HG02642 (cell line): ENCODE data around the gene CMTM5.
A peak's percentile ranks its signal among the peaks of the same experiment; 100 is the strongest.

Source experiments
- ATAC-seq: cut with Tn5 transposase; IDR thresholded peaks from one replicate; pipeline ENCODE4 v1.9.1; 2021; ENCODE audit warnings: mild to moderate bottlenecking; ENCODE audit not compliant: unreplicated experiment, poor library complexity

CMTM5 gene, protein sequence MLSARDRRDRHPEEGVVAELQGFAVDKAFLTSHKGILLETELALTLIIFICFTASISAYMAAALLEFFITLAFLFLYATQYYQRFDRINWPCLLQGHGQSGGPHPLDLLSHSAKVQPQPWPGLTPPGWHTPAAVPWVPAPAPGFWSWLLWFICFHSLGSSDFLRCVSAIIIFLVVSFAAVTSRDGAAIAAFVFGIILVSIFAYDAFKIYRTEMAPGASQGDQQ

DNA sequence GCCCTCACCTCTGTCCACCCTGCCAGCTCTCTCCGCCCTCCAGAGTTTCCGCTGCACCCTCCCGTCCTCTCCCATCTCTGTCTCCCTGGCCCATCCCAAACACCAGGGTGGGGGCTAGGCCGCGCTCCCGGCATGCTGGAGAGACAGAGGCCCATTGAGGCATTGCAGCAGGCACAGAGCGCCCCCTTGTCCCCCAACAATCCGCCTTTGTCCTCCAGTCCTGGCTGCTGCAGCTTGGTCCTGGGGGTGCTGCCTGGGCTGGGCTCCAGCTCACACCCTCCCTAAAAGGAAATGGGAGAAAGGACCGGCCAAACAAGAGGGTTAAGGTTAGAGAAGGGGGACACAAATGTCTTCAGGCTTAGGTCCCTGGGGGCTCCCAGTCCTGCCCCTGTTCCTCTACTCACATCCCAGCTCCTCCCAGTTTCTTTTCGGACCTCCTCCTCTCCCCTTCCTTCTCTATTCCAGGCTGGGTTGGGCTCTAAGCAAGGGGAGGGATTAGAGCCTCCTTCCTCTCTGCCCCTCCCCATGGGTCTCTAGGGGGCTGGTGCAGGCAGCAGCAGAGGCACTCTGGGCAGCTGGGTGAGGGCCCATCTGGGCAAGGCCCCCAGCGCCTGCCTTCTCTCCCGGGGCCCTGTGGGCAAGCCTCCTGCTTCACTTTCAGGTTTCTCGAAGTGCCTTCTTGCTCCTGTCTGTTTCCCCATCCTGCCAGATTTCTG lies at the start of gene CMTM5:
CMTM5 (plus strand) TSS at position 565 of the 716 bp plus-strand sequence. CDS start 206 bp downstream, outside the sequence.
- ATAC-seq = no peak

DNA sequence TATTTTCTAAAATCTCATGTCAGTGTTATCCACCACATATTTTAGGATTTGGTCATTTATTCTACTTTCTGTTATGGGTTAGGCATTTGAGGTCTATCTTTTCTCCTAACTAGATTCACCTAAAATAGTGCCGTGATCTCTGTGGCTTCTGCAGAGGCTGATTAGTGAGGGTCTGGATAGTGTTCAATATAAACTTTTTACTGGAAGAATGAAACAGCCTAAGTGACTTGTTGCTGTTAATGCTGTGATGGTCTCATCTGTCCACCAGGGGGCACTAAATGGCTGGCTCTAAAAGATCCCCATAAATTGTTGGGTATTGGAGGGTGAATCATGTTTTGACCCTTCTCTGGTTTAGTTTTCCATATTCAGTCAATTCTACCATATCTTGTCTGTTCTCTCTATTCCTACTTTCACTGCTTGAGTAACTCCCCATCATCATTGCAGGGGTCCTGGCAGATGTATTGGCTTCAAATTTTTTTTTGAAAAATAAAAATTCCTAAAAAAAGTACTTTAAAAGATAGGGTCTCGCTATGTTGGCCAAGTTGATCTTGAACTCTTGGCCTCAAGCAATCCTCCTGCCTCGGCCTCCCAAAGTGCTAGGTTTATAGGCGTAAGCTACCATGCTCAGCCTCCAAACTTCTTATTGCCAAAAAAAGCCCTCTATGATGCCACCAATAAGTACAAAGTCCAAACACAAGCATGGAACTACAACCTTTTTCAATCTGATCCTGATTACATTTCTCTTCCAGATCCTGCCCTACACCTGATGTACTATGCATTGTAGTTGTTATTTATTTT lies 48.7 kb upstream of the CMTM5 start:
- peak; percentile 58 for ATAC-seq

DNA sequence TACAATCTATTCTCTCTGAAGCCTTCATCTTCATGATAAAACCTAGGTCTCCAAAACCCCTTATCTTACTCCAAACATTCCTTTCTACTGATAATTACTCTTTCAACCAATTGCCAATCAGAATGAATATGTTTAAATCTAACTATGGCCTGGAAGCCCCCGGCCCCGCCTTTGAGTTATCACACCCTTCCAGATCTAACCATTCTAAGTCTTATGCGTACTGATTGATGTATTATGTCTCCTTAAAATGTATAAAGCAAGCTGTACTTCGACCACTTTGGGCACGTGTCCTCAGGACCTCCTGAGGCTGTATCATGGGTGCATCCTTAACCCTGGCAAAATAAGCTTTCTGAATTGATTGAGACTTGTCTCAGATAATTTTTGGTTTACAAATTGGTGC lies 41.2 kb upstream of the CMTM5 start:
- no peak for ATAC-seq

DNA sequence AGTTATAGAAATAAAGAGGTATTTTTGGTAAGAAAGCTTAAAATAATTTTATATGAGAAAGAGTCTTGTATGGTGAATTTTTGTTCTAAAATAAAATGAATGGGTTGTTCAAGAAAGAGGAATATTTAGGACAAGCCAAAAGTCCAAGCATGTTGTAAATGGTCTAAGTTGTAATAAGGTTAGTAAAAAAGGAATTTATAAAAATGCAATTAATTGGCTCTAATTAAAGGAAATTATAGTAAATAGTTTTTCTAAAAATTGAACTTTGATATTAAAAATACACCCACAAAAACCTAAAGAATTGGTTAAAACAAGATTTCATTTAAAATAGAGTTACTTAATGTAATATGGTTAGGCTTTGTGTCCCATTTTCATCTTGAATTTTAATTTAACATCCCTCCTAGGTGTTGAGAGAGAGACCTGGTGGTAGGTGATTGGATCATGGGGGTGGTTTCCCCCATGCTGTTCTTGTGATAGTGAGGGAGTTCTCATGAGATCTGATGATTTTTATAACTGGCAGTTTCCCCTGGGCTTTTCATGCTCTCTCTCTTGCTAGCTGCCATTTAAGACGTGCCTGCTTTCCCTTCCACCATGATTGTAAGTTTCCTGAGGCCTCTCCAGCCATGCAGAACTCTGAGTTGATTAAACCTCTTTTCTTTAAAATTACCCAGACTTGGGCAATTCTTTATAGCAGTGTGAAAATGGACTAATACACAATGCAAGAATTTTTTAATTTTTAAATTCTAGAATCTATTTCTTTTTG lies 37.2 kb upstream of the CMTM5 start:
- ATAC-seq = no peak

DNA sequence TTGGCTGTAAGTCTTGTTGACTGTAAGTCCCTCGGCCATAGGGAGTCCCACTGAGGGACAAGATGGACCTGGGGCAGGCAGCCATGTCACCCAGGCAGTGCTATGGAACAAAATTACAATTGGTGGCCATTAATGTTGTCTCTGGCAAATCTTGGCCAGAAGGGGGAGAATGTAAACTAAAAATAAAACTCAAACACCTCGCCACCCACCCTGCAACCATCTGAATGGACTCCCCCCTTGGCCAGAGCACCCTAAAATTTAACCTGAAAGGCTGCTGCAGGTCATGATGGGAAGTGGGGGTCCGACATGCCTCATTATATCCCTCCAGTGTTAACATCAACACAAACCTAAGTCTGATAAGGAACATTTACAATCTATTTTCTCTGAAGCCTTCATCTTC lies 32.4 kb upstream of the CMTM5 start:
- no peak for ATAC-seq

DNA sequence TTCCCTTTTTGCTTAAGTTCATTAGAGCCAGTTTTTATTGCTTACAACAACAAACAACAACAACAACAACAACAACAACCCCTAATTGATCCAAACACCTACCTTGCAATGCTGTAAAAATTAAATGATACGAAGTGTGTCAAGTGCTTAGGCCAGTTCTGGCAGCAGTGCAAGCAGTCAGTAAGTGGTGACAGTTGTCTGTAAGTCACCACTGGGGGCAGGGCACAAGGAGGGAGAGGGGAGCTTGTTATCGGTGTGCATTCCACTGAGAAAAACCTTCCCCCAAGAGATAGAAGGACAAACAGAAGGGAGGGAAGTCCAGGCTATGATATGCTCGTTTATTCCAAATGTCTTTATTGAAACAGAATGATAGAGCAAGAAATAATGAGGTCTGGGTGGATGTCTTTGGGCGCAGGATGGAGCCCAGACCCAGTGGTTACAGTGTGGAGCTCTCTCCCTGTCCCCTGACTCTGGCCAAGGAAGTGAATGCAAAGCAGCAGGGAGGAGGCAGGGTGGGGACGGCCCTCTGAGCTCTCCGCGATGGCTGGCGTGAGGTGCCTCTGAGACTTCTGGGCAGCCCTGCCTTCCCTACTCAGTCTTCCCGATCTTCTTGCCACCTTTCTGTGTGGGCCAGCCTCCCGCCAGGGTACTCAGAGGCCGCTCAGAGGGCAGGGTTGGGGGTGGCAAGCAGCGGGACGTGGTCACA lies 30.7 kb upstream of the CMTM5 start:
- ATAC-seq = no peak

DNA sequence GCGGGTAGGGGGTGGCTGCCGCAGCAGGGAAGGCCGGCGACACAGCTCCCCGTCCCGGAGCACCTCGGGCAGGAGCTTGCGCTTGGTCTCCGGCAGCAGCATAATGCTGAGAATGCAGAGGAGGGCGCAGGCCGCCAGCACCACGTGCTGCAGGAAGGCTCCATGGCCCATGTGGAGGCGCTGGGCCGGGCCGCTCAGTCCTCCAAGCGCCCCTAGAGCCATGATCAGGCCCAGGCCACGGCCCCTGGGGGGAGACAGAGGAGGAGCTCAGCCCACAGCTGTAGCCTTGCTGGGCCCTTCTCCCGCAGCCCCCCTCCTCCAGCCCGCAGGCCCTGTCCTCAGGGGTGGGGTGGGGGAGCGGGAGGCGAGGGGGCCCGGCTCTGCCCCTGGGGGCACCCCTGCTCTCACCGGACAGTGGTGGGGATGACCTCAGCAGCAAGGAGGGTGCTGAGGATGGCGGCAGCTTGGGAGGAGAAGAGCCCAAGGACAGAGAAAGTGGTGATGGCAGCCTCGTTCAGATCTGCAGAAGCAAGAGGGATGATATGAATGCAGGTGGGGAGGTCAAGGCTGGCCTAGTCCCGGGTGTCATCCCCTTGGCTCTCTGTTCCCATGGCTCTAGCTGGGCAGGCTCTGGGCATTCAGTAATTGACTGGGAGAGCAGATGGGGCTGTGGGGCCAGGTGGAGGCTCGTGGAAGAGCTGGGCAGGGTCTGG lies 30.0 kb upstream of the CMTM5 start:
- no peak for ATAC-seq

DNA sequence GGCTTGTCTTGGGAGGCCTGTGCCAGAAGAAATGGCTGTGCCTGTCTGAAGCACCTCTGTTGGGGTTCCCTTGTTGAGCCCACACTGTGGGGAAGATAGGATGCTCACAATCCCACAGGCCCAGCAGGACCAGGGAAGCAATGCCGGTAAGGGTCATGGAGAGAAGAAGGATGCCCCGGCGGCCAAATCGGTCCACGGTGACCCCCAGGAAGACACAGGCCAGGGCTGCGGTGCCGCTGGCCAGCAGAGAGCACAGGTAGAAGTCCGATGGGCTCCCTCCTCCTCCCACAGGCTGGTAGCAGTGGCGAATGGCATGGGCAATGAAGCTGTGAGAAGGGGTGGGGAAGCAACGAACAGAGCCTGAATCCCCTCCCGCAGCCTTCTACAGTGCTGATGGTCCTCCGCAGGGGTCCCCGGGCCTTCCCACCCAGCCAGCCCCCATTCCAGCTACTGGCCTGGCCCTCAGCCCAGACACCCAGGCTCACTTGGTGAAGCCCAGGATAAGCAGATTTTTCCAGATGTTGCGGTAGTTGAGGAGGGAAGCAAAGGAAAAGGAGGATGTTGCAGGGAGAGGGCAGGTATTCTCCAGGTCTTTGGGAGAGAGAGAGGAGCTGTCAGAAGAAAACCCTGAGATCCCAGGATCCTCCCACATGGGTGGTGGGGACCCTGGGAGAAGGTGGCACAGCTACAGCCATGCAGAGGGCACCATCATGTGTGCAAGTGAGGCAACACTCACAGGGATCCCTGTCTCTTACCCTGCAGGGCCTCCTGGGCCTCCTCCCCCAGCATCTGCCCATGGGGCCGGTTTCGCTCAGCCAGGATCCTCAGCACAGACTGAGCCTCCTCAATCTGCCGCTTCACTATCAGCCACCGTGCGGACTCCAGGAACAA lies 29.2 kb upstream of the CMTM5 start:
- no peak for ATAC-seq

DNA sequence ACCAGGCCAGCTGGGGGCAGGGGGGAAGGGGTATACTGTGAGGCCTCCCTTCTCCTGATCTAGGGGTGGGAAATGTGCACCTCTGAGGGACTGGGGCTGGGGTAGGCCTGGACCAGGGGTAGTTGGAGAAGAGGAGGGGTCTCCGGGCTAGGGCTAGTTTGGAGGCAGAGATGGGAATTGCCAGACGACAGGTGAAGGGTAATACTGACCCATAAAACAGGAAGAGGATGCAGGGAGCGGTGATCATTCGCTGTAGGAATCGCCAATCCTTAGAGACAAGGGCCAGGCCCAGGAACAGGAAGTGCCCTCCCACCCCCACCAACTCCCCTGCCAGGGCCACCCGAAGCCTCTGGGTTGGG lies 28.6 kb upstream of the CMTM5 start:
- ATAC-seq = no peak

DNA sequence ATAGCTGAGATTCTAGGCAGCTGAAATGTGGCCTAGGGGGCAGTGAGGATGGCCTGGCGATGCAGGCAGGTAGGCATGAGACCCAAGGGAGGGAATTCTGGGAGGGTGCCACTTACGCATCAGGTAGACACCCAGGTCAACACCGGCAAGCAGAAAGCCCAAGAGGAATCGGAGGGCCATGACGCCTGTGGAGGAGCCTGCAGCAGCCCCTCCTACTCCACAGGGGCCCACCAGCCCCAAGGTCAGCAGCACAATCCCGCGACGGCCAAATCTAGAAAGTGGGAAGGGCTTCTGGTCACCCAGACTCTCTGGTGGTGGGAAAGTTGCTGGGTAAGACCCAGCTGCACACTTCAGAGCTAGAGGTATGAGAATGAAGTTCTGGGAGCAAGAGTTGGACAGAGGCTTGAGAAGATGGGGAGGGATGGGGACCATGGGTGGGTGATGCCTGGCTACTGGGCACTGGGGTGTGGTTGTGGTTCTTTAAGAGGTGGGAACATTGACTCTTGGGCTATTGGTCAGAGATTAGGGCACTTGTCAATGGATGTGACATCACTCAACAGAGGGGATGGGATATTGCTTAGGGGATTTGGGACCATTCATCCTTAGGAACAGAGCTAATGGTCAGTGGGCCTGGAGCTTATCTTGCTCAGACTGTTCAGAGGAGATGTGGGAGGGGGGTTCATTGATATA lies 27.5 kb upstream of the CMTM5 start:
- no peak for ATAC-seq

DNA sequence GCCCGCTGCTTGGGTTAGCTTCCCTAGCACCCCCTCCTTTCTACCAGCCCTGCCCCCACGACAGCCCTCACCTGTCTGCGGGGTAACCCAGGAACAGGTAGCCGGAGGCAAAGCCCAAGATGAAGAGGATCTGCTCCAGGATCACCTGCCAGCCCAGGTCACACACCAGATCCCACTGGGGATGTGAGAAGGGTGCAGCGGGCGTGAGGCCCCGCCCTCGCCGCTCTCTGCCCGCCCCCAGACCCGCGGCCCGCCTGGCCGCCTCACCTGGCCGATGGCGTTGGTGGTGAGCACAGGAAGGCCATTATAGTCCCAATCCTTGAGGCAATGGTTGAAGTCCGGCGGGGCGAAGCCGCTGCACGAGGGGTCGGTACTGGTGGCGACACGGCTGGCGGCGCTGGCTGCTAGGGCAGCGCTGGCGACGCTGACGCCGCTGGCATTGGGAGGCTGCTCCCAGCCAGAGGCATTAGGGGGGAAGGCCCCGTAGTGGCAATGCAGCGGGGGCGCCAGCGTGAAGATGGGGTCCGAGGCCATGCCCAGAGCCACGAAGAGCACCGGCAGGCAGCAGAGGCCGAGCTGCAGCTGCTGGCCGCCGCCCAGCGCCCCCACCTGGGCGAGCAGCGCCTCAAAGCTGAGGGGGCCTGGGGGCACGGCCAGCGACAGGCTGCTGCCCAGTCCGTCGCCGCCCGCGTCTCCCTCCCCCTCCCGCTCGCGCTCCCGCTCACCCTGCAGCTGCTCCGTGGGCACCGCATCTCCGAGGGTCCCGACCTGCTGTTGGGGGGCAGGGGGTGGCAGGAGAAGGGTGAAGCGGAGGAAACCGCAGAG lies 25.0 kb upstream of the CMTM5 start:
- ATAC-seq = no peak

DNA sequence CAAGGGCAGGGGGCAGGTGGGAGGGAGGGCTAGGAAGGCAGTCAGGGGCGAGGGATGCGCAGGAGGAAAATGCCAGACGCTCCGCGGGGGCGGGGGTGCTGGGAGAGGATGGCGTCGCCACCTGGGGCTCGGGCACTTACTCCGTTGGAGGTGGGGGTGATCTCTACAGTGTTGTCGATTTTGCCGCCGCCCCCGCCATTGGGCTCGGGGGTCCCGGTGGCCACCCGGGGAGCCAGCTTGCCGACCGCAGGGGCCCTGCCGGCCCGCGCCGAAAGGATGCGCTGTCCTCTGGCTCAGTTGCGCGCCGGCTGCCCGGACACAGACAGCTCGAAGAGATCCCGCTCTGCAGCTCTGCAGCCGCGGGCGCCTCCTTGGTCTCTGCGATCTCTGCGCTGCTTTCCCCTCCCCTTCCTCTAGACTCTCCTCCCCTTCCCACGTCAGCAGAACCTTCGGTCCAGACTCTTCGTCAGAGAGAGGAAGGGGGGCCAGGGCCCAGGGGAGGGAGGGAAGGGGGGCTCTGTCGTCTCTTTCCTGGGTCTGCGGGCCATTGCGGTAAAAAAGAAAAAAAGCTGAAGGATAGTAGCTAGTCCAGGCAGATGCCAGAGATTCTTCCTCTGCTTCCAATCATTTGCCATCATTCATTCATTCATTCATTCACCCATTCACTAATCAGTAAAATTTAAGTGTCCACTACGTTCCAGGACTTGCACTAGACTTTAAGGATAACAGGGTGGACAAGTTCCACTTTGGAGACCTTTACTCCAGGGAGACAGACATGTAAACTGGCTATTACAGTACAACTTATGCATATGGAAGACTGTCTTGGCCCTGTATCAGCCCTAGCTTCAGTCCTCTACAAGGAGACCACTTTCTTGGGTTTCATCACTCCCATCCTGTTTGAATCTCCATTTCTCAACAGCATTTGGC lies 24.1 kb upstream of the CMTM5 start, which contains the start of gene SLC22A17:
SLC22A17 (minus strand) TSS at position 382 of the 927 bp plus-strand sequence.
- no peak for ATAC-seq

DNA sequence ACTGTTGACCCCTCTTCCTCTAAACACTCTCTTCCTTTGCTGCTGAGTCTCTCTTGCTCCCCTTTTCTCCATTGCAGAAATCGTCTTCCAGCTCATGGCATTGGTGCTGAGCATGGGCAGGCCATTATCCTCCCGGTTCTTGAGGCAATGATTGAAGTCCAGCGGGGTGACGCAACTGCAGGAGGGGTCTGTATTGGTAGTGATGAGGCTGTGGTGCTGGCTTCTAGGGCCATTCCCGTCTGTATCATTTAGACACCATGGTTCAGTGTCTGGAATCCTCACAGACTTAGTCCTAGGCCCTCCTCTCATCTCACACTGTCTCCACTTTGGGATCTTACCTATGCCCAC lies 23.4 kb upstream of the CMTM5 start:
- no peak for ATAC-seq

DNA sequence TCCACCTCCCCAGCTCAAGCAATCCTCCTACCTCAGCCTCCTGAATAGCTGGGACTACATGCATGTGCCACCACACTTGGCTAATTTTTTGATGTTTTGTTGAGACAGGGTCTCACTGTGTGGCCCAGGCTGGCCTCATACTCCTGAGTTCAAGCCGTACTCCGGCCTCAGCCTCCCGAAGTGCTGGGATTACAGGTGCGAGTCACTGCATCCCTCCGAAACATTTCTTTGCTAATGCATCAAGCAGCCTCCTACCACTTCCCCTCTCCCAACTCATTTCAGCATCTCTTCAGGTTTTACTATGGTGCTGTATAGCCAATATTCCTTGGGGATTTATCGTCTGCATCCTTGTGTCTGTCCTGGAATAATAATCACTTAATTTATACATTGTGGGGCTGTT lies 21.9 kb upstream of the CMTM5 start:
- no peak for ATAC-seq

DNA sequence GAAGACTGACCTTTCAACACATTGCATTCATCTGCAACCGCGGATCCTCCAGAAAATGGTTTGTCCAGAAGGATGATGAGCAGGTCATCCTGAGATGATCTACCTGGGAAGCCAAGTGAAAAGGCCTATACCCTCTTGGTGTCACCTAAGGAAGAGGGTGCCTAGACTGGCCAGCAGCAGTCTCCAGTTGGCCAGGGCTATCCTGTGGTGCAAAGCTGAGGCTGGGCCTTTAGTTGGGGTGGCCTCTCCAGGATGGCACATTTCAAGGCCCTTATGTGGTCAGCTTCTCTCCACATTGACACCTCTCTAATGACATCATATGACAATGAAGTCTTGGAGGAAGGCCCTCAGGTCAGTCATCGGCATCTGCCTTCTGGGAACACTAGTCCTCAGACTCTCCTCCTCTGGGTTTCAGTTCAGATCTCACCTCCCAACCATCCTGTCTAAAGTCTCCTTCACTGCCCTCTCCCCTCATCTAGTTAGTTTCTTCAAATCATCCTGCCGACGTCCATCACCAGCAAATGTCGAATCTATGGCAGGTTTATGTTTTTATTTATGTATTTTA lies 20.9 kb upstream of the CMTM5 start:
- ATAC-seq = no peak

DNA sequence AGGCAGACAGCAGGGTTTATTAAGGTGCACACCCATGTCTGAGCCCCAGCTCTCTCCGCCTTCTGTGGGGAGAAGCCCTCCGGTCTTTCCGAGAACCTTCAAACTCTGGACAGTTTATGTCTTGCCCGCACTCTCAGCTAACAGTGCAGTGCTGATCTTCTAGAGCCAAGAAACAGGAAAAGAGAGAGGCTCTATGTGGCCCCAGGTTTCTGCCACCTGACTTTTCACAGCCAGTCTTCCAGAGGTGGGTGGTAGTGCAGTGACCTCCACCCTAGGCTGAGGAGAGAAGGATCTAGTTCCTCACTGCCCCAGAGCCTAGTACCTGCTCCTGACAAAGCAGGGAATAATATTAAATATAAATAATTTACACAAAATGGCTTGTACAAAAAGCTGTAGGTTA lies 20.2 kb upstream of the CMTM5 start:
- no peak for ATAC-seq
